IMR-90 (cell line): ENCODE results near the gene RAPH1. TPM values are rescaled to one million over a fixed set of nuclear protein-coding genes. Genes with fewer than 3 reads are reported as not detected.

Experiments used
- ATAC-seq: fragments of 200-7000 bp; cut with Tn5 transposase; 2 replicates; pipeline ENCODE4 v1.9.1; 2020; ENCODE audit warnings: low read depth, mild to moderate bottlenecking, moderate library complexity
- BruUV-seq: library from RNA; stranded (reverse); fragments of 400-500 nt; replicated peaks from 2 replicates; lab custom pipeline; 2021; lab: Mats Ljungman, UMichigan
- CTCF ChIA-PET: fragments of 300-600 bp; formaldehyde crosslinking; extraction: SDS; loops from one replicate; lab custom pipeline; 2021; ENCODE audit warnings: antibody characterized with exemption; lab: Yijun Ruan, JAX
- POLR2A ChIA-PET: fragments of 300-600 bp; sonication (Branson Sonifier 250); formaldehyde crosslinking; loops from one replicate; lab custom pipeline; 2022; ENCODE audit warnings: antibody characterized with exemption; ENCODE audit not compliant: unreplicated experiment; lab: Charles Lee
- DNase-seq: peaks from one replicate; pipeline ENCODE4 v3.0.0; 2013
- H2AFZ ChIP-seq: replicated peaks from 2 replicates; pipeline ENCODE3; 2013; ENCODE audit warnings: low read length, mild to moderate bottlenecking; ENCODE audit not compliant: poor library complexity
- H2AK5ac ChIP-seq: 2 replicates; pipeline ENCODE4 v1.6.1; 2013; ENCODE audit warnings: low read depth, low read length, inconsistent platforms
- H2AK9ac ChIP-seq: replicated peaks from 2 replicates; pipeline ENCODE3; 2013; ENCODE audit warnings: mild to moderate bottlenecking, low read depth, low read length, moderate library complexity; ENCODE audit not compliant: poor library complexity
- H2BK120ac ChIP-seq: 2 replicates; pipeline ENCODE4 v1.6.1; 2013; ENCODE audit warnings: low read depth, low read length, inconsistent platforms
- H2BK15ac ChIP-seq: 3 replicates; pipeline ENCODE4 v1.6.1; 2013; ENCODE audit warnings: low read depth, low read length, inconsistent platforms
- H2BK20ac ChIP-seq: 2 replicates; pipeline ENCODE4 v1.6.1; 2013; ENCODE audit warnings: low read depth, mild to moderate bottlenecking, inconsistent platforms, low read length, moderate library complexity
- H2BK5ac ChIP-seq: 2 replicates; pipeline ENCODE4 v1.6.1; 2013; ENCODE audit warnings: mild to moderate bottlenecking, low read depth, low read length, inconsistent platforms; ENCODE audit not compliant: poor library complexity, severe bottlenecking
- H3K14ac ChIP-seq: replicated peaks from 2 replicates; pipeline ENCODE4 v1.6.1; 2013; ENCODE audit warnings: low read depth, low read length, inconsistent platforms
- H3K18ac ChIP-seq: 2 replicates; pipeline ENCODE4 v1.6.1; 2013; ENCODE audit warnings: low read depth, low read length, control low read depth
- H3K23ac ChIP-seq: 2 replicates; pipeline ENCODE4 v1.6.1; 2013; ENCODE audit warnings: low read depth, low read length, inconsistent platforms
- H3K27ac ChIP-seq: 2 replicates; pipeline ENCODE4 v1.5.1; 2013; ENCODE audit warnings: mild to moderate bottlenecking, control low read depth, low read length; ENCODE audit not compliant: insufficient read depth
- H3K27me3 ChIP-seq: 2 replicates; pipeline ENCODE4 v1.6.1; 2013; ENCODE audit warnings: low read length; ENCODE audit not compliant: control insufficient read depth, insufficient read depth
- H3K36me3 ChIP-seq: 2 replicates; pipeline ENCODE4 v1.6.1; 2013; ENCODE audit warnings: low read length, mixed read lengths; ENCODE audit not compliant: control insufficient read depth, insufficient read depth
- H3K4ac ChIP-seq: 2 replicates; pipeline ENCODE4 v1.6.1; 2013; ENCODE audit warnings: low read depth, low read length, inconsistent platforms
- H3K4me1 ChIP-seq: 2 replicates; pipeline ENCODE4 v1.6.1; 2013; ENCODE audit warnings: low read length, mixed read lengths; ENCODE audit not compliant: control insufficient read depth, insufficient read depth
- H3K4me2 ChIP-seq: 2 replicates; pipeline ENCODE4 v1.6.1; 2013; ENCODE audit warnings: low read depth, mild to moderate bottlenecking, control low read depth, low read length, moderate library complexity
- H3K4me3 ChIP-seq: 2 replicates; pipeline ENCODE4 v1.5.1; 2013; ENCODE audit warnings: low read depth, mild to moderate bottlenecking, control low read depth, low read length, moderate library complexity; ENCODE audit not compliant: insufficient read depth
- H3K56ac ChIP-seq: 2 replicates; pipeline ENCODE4 v1.6.1; 2013; ENCODE audit warnings: low read length, inconsistent platforms; ENCODE audit not compliant: insufficient read depth; ENCODE audit errors: extremely low read depth
- H3K79me1 ChIP-seq, 2 experiments: 2 replicates each; pipeline ENCODE4 v1.6.1; 2013; ENCODE audit warnings: low read length in 2 of 2, inconsistent platforms in 1 of 2, low read depth in 1 of 2
- H3K9ac ChIP-seq: 2 replicates; pipeline ENCODE4 v1.6.1; 2013; ENCODE audit warnings: low read depth, low read length, control low read depth
- H3K9me1 ChIP-seq: 2 replicates; pipeline ENCODE4 v1.6.1; 2013; ENCODE audit warnings: low read length, inconsistent platforms; ENCODE audit not compliant: insufficient read depth
- H3K9me3 ChIP-seq: 2 replicates; pipeline ENCODE4 v1.6.1; 2013; ENCODE audit warnings: low read length; ENCODE audit not compliant: control insufficient read depth, insufficient read depth
- H4K20me1 ChIP-seq: 2 replicates; pipeline ENCODE4 v1.6.1; 2013; ENCODE audit warnings: low read length, inconsistent platforms; ENCODE audit not compliant: insufficient read depth
- H4K5ac ChIP-seq: 2 replicates; pipeline ENCODE4 v1.6.1; 2013; ENCODE audit warnings: mild to moderate bottlenecking, low read depth, low read length, control low read depth
- H4K8ac ChIP-seq, 2 experiments: 2 replicates each; pipeline ENCODE4 v1.6.1; 2013; ENCODE audit warnings: low read depth in 2 of 2, low read length in 2 of 2, control low read depth in 1 of 2, inconsistent platforms in 1 of 2
- H4K91ac ChIP-seq: 2 replicates; pipeline ENCODE4 v1.6.1; 2013; ENCODE audit warnings: low read depth, low read length, inconsistent platforms; ENCODE audit not compliant: insufficient read depth
- MAFK ChIP-seq: IDR thresholded peaks from 2 replicates; pipeline ENCODE4 v1.6.1; 2012; ENCODE audit warnings: low read depth, low read length, improper control_type of control experiment
- MXI1 ChIP-seq: IDR thresholded peaks from 2 replicates; pipeline ENCODE4 v1.6.1; 2012; ENCODE audit warnings: low read depth, mild to moderate bottlenecking, low read length, moderate library complexity, borderline replicate concordance
- NFE2L2 ChIP-seq: fragments of 150-350 bp; IDR thresholded peaks from 2 replicates; pipeline ENCODE4 v1.6.1; 2016; ENCODE audit warnings: low read depth, mild to moderate bottlenecking, low read length
- WGBS, 2 experiments: methylation state at CpG; one replicate each; pipeline versions ENCODE4 v1.1.5 to v1.1.7; 2013; ENCODE audit warnings: missing lambda C conversion rate in 2 of 2; ENCODE audit not compliant: insufficient read length in 1 of 2; ENCODE audit errors: extremely low coverage in 2 of 2; 5-methylcytosine and 5-hydroxymethylcytosine counted together
- dilution Hi-C: fragments of 300-500 bp; cut with HindIII; formaldehyde crosslinking; loops from one replicate; pipeline ENCODE4 v1.14.3; 2018; ENCODE audit warnings: low sequenced_read_pairs; ENCODE audit not compliant: unreplicated experiment
- in situ Hi-C: fragments of 300-500 bp; cut with MboI; formaldehyde crosslinking; loops from 3 replicates; pipeline ENCODE4 v1.14.3; 2019; ENCODE audit warnings: low sequenced_read_pairs, inconsistent platforms, mixed read lengths
- intact Hi-C: fragments of 100-400 bp; cut with micrococcal nuclease; formaldehyde crosslinking; loops from 2 replicates; pipeline ENCODE4 v1.10.0; 2022
- polyA plus RNA-seq, 3 experiments: library from polyadenylated mRNA; depleted of rRNA; stranded (reverse); fragments of >200 nt; gene quantifications; 2 replicates each; pipeline ENCODE4 v1.2.3, GENCODE V29; 2012; ENCODE audit warnings: low replicate concordance in 1 of 3
- total RNA-seq: library from RNA; depleted of rRNA; stranded (reverse); fragments of >200 nt; gene quantifications from 2 replicates; pipeline ENCODE4 v1.2.3, GENCODE V29; 2012; rRNA removed

Gene RAPH1
- total and polyA plus RNA-seq, 2 of the 4 experiments (the other 2 are of a cell fraction): 7.5 to 15.1 TPM

- Histone ChIP-seq H3K23ac (no peak overlapping the region), H3K4ac (no peak overlapping the region), H2AFZ (no peak overlapping the region), H3K14ac (no peak overlapping the region), H4K5ac (no peak overlapping the region), H3K4me1 (peaks cover 6% of the 10 kb centered on the region), H4K91ac (no peak overlapping the region), H3K79me1 (peaks cover 48 to 63% of the 10 kb centered on the region in 2 experiments), H3K18ac (no peak overlapping the region), H4K20me1 (peaks cover 8% of the 10 kb centered on the region; the same call in 1 of the 2 replicates), H4K8ac (no peak overlapping the region), H3K27me3 (no peaks in the 10 kb centered on the region), H3K36me3 (peaks cover 4% of the 10 kb centered on the region), H2BK20ac (no peak overlapping the region), H3K56ac (no peak overlapping the region), H3K27ac (no peak overlapping the region), H3K9me1 (peaks cover 7% of the 10 kb centered on the region; the same call in 1 of the 2 replicates), H2BK120ac (no peak overlapping the region), H2AK5ac (no peak overlapping the region), H3K4me2 (no peak overlapping the region), H2BK5ac (no peak overlapping the region), H3K9me3 (no peaks in the 10 kb centered on the region), H2AK9ac (no peak overlapping the region), H3K4me3 (no peak overlapping the region), H2BK15ac (no peak overlapping the region), H3K9ac (no peak overlapping the region)
- TF ChIP-seq MAFK (peak; percentile 58; the same call in 1 of the 2 replicates), MXI1 (no peak), NFE2L2 (no peak)
- dilution Hi-C loops (no loop called here), intact Hi-C loops (no loop called here), in situ Hi-C loops (no loop called here)
- DNase-seq: no peak
- 100% methylated on average over 10 of the region's 12 CpGs; no CpG with 5 or more reads in 1 of the 2 experiments for WGBS, 2 experiments
- no peak for ATAC-seq
- ChIA-PET CTCF (no interaction called here), POLR2A (no interaction called here)
- BruUV-seq: no TSS peak
Observed at GRCh38 chr2:203344667-203345066, 190.4 kb downstream of the RAPH1 start.

Other genes starting within 250 kb of the RAPH1 start
- 35.0 and 35.7 TPM in 2 replicates for gene ABI2, start 206.9 kb downstream of the RAPH1 start, total RNA-seq
- gene ABI2, start 206.9 kb downstream of the RAPH1 start, polyA plus RNA-seq (2012; rRNA removed): 53.2 and 54.0 TPM in 2 replicates
- gene CD28, start 171.3 kb upstream of the RAPH1 start, total RNA-seq: not detected in 2 replicates
- not detected in 2 replicates for gene CD28, start 171.3 kb upstream of the RAPH1 start, polyA plus RNA-seq (2012; rRNA removed)